Tibial nerve (tissue), 4 donors: ENCODE results near the gene TMEM151B.

ENCODE experiments used
- EP300 ChIP-seq, 2 donors: sonication (generic); formaldehyde crosslinking; IDR thresholded peaks; one replicate each; pipeline ENCODE4 v1.6.1; 2017; ENCODE audit warnings: antibody characterized with exemption in 2 of 2, mild to moderate bottlenecking in 1 of 2
- TF ChIP-seq, protein P1 (sequence below), 5 experiments: fragments of 200-600 bp in 3 of 5; fragments of 450-650 bp in 2 of 5; sonication (generic) in 3 of 5; IDR thresholded peaks; one replicate each; pipeline ENCODE4 v1.5.1; 2016 to 2019; ENCODE audit warnings: antibody characterized with exemption in 5 of 5, mild to moderate bottlenecking in 3 of 5, moderate library complexity in 2 of 5

DNA sequence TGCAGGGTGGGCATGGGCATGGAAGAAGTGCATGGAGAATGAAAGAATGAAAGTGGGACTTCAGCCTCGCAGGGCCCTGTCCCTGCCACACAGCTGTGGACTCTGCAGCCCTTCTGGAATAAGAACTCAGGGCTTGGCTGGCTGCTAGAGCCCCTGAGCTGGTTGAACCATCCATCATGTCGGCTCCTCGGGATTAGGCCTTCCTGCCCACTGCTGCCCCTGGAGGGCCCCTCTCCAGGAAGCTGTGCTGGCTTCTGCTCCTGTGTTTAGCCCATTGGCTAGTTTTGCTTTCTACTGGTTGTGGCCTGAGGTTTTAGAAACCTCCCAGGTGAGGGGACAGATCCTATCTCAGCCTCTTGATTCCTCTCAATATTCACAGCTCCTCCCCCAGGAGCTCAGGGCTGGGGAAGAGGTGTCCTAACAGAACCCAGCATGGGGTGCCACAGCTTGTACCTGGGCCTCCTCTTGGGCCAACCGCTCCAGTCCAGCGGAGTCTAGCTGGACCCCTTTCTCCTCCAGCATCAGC is 35.0 kb downstream of the TMEM151B start:
- TF ChIP-seq, protein P1, sequence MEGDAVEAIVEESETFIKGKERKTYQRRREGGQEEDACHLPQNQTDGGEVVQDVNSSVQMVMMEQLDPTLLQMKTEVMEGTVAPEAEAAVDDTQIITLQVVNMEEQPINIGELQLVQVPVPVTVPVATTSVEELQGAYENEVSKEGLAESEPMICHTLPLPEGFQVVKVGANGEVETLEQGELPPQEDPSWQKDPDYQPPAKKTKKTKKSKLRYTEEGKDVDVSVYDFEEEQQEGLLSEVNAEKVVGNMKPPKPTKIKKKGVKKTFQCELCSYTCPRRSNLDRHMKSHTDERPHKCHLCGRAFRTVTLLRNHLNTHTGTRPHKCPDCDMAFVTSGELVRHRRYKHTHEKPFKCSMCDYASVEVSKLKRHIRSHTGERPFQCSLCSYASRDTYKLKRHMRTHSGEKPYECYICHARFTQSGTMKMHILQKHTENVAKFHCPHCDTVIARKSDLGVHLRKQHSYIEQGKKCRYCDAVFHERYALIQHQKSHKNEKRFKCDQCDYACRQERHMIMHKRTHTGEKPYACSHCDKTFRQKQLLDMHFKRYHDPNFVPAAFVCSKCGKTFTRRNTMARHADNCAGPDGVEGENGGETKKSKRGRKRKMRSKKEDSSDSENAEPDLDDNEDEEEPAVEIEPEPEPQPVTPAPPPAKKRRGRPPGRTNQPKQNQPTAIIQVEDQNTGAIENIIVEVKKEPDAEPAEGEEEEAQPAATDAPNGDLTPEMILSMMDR (IDR thresholded peaks at IDR 0.05), result no peak
- TF ChIP-seq EP300 (IDR thresholded peaks at IDR 0.05), result no peak
